Vagina (tissue), 2 donors: ENCODE data around the gene CDC7. TPM values are rescaled to one million over a fixed set of nuclear protein-coding genes. Genes with fewer than 3 reads are reported as not detected.
A peak's percentile ranks its signal among the peaks of the same experiment; 100 is the strongest.
"Not testable (repeated sequence)": the region's sequence is repeated elsewhere in the genome, so short reads cannot be mapped to it uniquely, and the experiment has no call there.

Experiments
- DNase-seq, 2 donors: peaks; one replicate each; pipeline ENCODE4 v3.0.0-alpha.2; 2017; ENCODE audit errors: extremely low spot score in 2 of 2
- H3K27ac ChIP-seq: fragments of 200-600 bp; sonication (generic); one replicate; pipeline ENCODE4 v1.5.1; 2019
- H3K27me3 ChIP-seq: fragments of 200-600 bp; sonication (generic); one replicate; pipeline ENCODE4 v1.5.1; 2019
- H3K36me3 ChIP-seq, 2 donors: fragments of 200-600 bp; sonication (generic); one replicate each; pipeline ENCODE4 v1.5.1; 2017 to 2019
- H3K4me1 ChIP-seq: fragments of 200-600 bp; sonication (generic); one replicate; pipeline ENCODE4 v1.5.1; 2019
- H3K4me3 ChIP-seq, 2 donors: fragments of 200-600 bp; sonication (generic); 1 replicate in 1 of 2; 2 replicates in 1 of 2; pipeline ENCODE4 v1.5.1; 2016 to 2019
- H3K9me3 ChIP-seq: fragments of 200-600 bp; sonication (generic); one replicate; pipeline ENCODE4 v1.5.1; 2019
- CTCF ChIP-seq, 3 experiments: fragments of 450-650 bp in 2 of 3; fragments of 200-600 bp in 1 of 3; sonication (generic) in 1 of 3; IDR thresholded peaks; one replicate each; pipeline ENCODE4 v1.5.1; 2017 to 2019; ENCODE audit warnings: antibody characterized with exemption in 3 of 3, mild to moderate bottlenecking in 2 of 3, moderate library complexity in 2 of 3
- POLR2A ChIP-seq, 2 donors: fragments of 450-650 bp; IDR thresholded peaks; one replicate each; pipeline ENCODE4 v1.6.1; 2017; ENCODE audit warnings: antibody characterized with exemption in 2 of 2, mild to moderate bottlenecking in 2 of 2, moderate library complexity in 2 of 2
- POLR2AphosphoS5 ChIP-seq, 2 donors: sonication (generic); formaldehyde crosslinking; IDR thresholded peaks; one replicate each; pipeline ENCODE4 v1.9.0; 2017; ENCODE audit warnings: antibody characterized with exemption in 2 of 2, mild to moderate bottlenecking in 2 of 2, low read depth in 1 of 2; ENCODE audit not compliant: insufficient read depth in 1 of 2
- intact Hi-C: fragments of 100-400 bp; cut with DNase I; formaldehyde crosslinking; loops from one replicate; pipeline ENCODE4 v1.15.1; 2023
- total RNA-seq: library from RNA; depleted of rRNA; stranded (reverse); fragments of >200 nt; gene quantifications from one replicate; pipeline ENCODE4 v1.2.3, GENCODE V29; 2016

CDC7 gene
- total RNA-seq, result 3.4 TPM

GRCh38 chr1:91500756-91501522 is at the start of gene CDC7:
TSS of gene CDC7 (plus strand) at chr1:91500851. CDS start at chr1:91501717, 866 bp downstream.
- TF ChIP-seq POLR2A (IDR thresholded peaks at IDR 0.05) (no peak), POLR2AphosphoS5 (IDR thresholded peaks at IDR 0.05; ENCODE audit: insufficient read depth in 1 of 2, low read depth in 1 of 2) (peak; percentile 87 to 88), CTCF (IDR thresholded peaks at IDR 0.05) (peak in 1 of 3 experiments; percentile 25)
- peak in 1 of 2 donors; percentile 93 for DNase-seq
- H3K4me3 ChIP-seq, result peak within 1 kb of the TSS; percentile 58 to 64
- H3K9me3 ChIP-seq, result no peaks in the 10 kb centered on the region
- intact Hi-C loops, result loop anchor here (10.0 kb wide), 1 partner anchor 784 kb away; no protein-coding TSS in a partner anchor
- no peaks in the 10 kb centered on the region for H3K27me3 ChIP-seq
- peaks cover 14% of the 10 kb centered on the region for H3K4me1 ChIP-seq
- H3K36me3 ChIP-seq, result no peaks in the 10 kb centered on the region
- H3K27ac ChIP-seq, result peak within 1 kb of the TSS; percentile 87

DNA sequence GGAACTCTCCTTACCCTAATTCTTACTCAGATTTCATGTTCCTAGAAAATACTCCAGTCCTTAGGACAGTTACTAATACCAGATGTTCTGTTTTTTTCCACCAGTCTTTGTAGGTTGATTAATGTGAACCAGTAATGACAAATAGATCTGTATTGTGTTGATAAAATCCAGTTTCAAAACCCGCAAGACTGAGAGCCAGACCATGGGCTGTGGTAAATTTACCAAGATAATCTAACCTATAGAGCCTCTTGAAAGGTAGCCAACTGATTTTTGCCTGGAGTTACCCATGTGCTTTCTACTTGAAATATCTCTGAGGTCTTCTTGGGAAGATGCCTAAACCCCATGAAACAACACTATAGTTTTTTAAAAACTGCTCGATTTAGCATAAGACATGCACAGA is 46.5 kb upstream of the CDC7 start:
- peak in 1 of 2 donors; percentile 2 for DNase-seq
- no peak overlapping the region for H3K4me3 ChIP-seq
- TF ChIP-seq POLR2A (IDR thresholded peaks at IDR 0.05) (no peak), CTCF (IDR thresholded peaks at IDR 0.05) (no peak), POLR2AphosphoS5 (IDR thresholded peaks at IDR 0.05; ENCODE audit: insufficient read depth in 1 of 2, low read depth in 1 of 2) (no peak)

DNA sequence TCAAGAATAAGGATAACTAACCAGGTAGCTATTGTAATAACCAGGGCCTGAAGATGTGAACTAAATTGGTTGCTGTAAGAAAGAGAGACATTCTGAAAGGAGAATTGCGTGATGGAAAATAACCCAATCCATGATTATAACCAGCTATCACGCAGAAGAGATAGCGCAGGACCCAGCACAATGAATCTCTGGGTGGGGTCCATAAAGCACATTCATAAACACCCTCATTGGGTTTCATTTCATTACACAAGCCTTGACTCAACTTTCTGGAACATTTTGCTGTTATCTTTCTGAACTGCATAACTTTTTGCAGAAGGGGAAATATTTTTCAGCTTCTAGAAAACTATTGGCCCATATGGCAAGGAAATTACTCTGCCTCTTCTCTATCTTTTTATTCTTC is 45.3 kb upstream of the CDC7 start:
- intact Hi-C loops, result no loop called here
- Histone ChIP-seq H3K4me1 (no peaks in the 10 kb centered on the region), H3K27me3 (no peaks in the 10 kb centered on the region), H3K9me3 (no peaks in the 10 kb centered on the region), H3K36me3 (no peaks in the 10 kb centered on the region), H3K4me3 (no peak overlapping the region), H3K27ac (no peak overlapping the region)
- DNase-seq, result peak in 1 of 2 donors; percentile 22
- TF ChIP-seq POLR2A (IDR thresholded peaks at IDR 0.05) (no peak), CTCF (IDR thresholded peaks at IDR 0.05) (no peak), POLR2AphosphoS5 (IDR thresholded peaks at IDR 0.05; ENCODE audit: insufficient read depth in 1 of 2, low read depth in 1 of 2) (no peak)

More for the DNA sequence above, 46.5 kb upstream of the CDC7 start:
- intact Hi-C loops, result no loop called here
- no peaks in the 10 kb centered on the region for H3K36me3 ChIP-seq
- no peaks in the 10 kb centered on the region for H3K9me3 ChIP-seq
- no peaks in the 10 kb centered on the region for H3K27me3 ChIP-seq
- H3K27ac ChIP-seq, result no peak overlapping the region
- no peaks in the 10 kb centered on the region for H3K4me1 ChIP-seq

DNA sequence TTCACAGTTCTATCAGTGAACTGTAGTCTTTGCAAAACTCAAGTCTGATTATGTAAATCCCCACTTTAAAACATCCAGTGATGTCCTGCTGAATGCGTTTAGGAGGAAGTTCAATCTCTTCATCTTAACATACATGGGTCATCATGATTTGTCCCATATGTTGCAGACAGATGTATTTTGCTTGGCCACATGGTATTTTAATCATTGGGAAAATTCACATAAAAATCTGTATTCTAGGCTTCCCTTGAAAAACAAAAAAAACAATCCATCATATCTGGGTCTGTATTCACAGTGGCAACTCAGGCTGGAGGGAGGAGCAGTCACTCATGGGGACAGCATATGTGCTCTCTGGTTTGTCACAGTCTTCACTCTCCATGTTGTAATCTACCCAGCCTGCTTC is 44.8 kb upstream of the CDC7 start:
- Histone ChIP-seq H3K27ac (no peak overlapping the region), H3K4me1 (no peaks in the 10 kb centered on the region), H3K9me3 (no peaks in the 10 kb centered on the region), H3K27me3 (no peaks in the 10 kb centered on the region), H3K36me3 (no peaks in the 10 kb centered on the region), H3K4me3 (no peak overlapping the region)
- peak in 1 of 2 donors; percentile 20 for DNase-seq
- TF ChIP-seq POLR2AphosphoS5 (IDR thresholded peaks at IDR 0.05; ENCODE audit: insufficient read depth in 1 of 2, low read depth in 1 of 2) (no peak), POLR2A (IDR thresholded peaks at IDR 0.05) (no peak), CTCF (IDR thresholded peaks at IDR 0.05) (no peak)
- intact Hi-C loops, result no loop called here

- H3K9me3 ChIP-seq, result peaks cover 10% of the 10 kb centered on the region
- H3K27me3 ChIP-seq, intact Hi-C loops: not testable (repeated sequence)
Measured at GRCh38 chr1:91465350-91465749, 35.3 kb upstream of the CDC7 start.

More at GRCh38 chr1:91465350-91465749, 35.3 kb upstream of the CDC7 start:
- not testable (repeated sequence) for H3K4me1 ChIP-seq, H3K36me3 ChIP-seq, H3K4me3 ChIP-seq, H3K27ac ChIP-seq, DNase-seq
